ENCODE results near the gene SEC61B.

DNA sequence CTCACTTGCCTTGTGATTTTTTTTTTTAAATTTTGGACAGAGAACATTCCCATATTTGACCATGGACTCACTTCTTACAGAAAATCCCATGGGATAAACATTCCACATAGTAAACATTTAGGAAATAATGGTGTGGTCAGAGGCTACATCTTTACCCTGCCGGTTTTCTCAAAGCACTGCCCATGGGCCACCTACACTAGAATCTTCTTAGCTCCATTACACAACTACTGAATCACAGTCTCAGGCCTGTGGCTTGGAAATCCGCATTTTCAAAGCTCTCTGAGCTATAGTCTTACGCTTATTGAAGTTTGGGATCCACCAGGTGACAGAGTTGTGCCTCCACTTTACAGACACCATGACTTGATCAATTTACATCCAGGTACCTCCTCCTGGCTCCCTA lies 39.7 kb upstream of the SEC61B start:
- TF ChIP-seq POLR2AphosphoS5 (IDR thresholded peaks at IDR 0.05; ENCODE audit: low read depth): no peak
- no peak for TF ChIP-seq CTCF (IDR thresholded peaks at IDR 0.05; ENCODE audit: insufficient read depth, low read length)
- no peak for TF ChIP-seq GABPA (IDR thresholded peaks at IDR 0.05; ENCODE audit: low read depth)
- TF ChIP-seq, protein P1, sequence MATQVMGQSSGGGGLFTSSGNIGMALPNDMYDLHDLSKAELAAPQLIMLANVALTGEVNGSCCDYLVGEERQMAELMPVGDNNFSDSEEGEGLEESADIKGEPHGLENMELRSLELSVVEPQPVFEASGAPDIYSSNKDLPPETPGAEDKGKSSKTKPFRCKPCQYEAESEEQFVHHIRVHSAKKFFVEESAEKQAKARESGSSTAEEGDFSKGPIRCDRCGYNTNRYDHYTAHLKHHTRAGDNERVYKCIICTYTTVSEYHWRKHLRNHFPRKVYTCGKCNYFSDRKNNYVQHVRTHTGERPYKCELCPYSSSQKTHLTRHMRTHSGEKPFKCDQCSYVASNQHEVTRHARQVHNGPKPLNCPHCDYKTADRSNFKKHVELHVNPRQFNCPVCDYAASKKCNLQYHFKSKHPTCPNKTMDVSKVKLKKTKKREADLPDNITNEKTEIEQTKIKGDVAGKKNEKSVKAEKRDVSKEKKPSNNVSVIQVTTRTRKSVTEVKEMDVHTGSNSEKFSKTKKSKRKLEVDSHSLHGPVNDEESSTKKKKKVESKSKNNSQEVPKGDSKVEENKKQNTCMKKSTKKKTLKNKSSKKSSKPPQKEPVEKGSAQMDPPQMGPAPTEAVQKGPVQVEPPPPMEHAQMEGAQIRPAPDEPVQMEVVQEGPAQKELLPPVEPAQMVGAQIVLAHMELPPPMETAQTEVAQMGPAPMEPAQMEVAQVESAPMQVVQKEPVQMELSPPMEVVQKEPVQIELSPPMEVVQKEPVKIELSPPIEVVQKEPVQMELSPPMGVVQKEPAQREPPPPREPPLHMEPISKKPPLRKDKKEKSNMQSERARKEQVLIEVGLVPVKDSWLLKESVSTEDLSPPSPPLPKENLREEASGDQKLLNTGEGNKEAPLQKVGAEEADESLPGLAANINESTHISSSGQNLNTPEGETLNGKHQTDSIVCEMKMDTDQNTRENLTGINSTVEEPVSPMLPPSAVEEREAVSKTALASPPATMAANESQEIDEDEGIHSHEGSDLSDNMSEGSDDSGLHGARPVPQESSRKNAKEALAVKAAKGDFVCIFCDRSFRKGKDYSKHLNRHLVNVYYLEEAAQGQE (IDR thresholded peaks at IDR 0.05; ENCODE audit: insufficient replicate concordance, low read depth): no peak
- no peak for TF ChIP-seq SPI1 (IDR thresholded peaks at IDR 0.05; ENCODE audit: borderline replicate concordance, low read depth)
